SK-N-SH (cell line): ENCODE results near the gene PEX3.

ENCODE experiments used
- JUND ChIP-seq: IDR thresholded peaks from 2 replicates; pipeline ENCODE4 v1.4.0; 2012
- MEF2A ChIP-seq: IDR thresholded peaks from 2 replicates; pipeline ENCODE4 v1.4.0; 2012; ENCODE audit warnings: low read depth, borderline replicate concordance
- MXI1 ChIP-seq: IDR thresholded peaks from 2 replicates; pipeline ENCODE4 v1.6.1; 2012; ENCODE audit warnings: mild to moderate bottlenecking, low read depth, low read length, improper control_type of control experiment
- POLR2AphosphoS5 ChIP-seq: IDR thresholded peaks from 2 replicates; pipeline ENCODE4 v1.6.1; 2012; ENCODE audit warnings: low read depth, low read length
- RAD21 ChIP-seq: IDR thresholded peaks from 2 replicates; pipeline ENCODE4 v1.6.1; 2012; ENCODE audit warnings: mild to moderate bottlenecking, low read length
- REST ChIP-seq: IDR thresholded peaks from 2 replicates; pipeline ENCODE4 v1.6.1; 2012; ENCODE audit warnings: mild to moderate bottlenecking, low read depth, low read length, moderate library complexity
- TCF12 ChIP-seq: IDR thresholded peaks from 2 replicates; pipeline ENCODE4 v1.4.0; 2012
- TEAD4 ChIP-seq: IDR thresholded peaks from 2 replicates; pipeline ENCODE4 v1.4.0; 2012; ENCODE audit warnings: mild to moderate bottlenecking, borderline replicate concordance; ENCODE audit not compliant: insufficient read depth
- TF ChIP-seq, protein P1 (sequence below): fragments of 200-600 bp; sonication (generic); IDR thresholded peaks from 2 replicates; pipeline ENCODE4 v1.6.1; 2017; ENCODE audit warnings: antibody characterized with exemption, mild to moderate bottlenecking, moderate library complexity

DNA sequence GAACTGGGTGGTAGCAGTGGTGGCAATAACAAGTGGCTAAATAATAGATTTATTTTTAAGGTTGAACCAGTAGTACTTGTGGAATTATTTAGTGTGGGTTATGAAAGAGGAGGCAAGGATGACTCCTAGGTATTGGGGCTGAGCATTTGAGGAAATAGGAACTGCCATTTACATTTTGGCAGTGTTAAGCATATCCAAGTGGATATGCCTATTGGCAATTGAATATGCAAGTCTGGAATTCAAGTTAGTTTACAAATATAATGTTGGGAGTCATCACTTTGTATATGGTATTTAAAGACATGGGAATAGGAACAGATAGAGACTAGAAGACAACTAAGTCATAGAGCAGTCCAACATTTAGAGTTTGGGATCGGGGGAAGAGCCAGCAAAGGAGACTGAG is 25.9 kb downstream of the PEX3 start:
- TF ChIP-seq MEF2A (no peak), RAD21 (no peak), JUND (no peak), POLR2AphosphoS5 (no peak), TCF12 (no peak), REST (no peak), TEAD4 (no peak), MXI1 (no peak)
- TF ChIP-seq, protein P1, sequence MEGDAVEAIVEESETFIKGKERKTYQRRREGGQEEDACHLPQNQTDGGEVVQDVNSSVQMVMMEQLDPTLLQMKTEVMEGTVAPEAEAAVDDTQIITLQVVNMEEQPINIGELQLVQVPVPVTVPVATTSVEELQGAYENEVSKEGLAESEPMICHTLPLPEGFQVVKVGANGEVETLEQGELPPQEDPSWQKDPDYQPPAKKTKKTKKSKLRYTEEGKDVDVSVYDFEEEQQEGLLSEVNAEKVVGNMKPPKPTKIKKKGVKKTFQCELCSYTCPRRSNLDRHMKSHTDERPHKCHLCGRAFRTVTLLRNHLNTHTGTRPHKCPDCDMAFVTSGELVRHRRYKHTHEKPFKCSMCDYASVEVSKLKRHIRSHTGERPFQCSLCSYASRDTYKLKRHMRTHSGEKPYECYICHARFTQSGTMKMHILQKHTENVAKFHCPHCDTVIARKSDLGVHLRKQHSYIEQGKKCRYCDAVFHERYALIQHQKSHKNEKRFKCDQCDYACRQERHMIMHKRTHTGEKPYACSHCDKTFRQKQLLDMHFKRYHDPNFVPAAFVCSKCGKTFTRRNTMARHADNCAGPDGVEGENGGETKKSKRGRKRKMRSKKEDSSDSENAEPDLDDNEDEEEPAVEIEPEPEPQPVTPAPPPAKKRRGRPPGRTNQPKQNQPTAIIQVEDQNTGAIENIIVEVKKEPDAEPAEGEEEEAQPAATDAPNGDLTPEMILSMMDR: no peak
